ENCODE measurements around the gene DIAPH2.

Gene DIAPH2

DNA sequence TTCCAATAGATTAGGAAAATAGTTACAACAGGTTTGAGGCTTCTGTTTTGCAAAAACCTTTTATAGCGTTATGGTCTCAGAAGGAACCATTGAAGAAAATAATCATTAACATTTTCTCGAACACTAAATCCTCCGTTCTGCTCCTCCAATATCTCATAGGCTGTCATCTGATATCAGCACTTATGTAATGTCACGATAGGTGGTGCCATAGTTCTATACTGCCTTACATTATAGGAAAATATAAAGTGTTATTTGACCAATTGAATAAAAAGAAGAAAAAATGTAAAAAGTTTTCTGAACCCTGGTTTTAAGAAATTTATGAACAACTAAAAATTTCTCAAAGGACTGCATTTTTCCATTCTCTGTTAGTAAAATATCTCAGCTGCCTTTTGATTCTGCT lies 490.5 kb downstream of the DIAPH2 start:
- ChIA-PET POLR2A (no interaction called here), CTCF (no interaction called here)
- TF ChIP-seq SUZ12 (IDR thresholded peaks at IDR 0.05) (no peak), NFRKB (IDR thresholded peaks at IDR 0.05) (no peak), ELF4 (IDR thresholded peaks at IDR 0.05) (no peak), BHLHE40 (IDR thresholded peaks at IDR 0.05; ENCODE audit: borderline replicate concordance) (no peak), SP1 (IDR thresholded peaks at IDR 0.05) (no peak), ARNT (IDR thresholded peaks at IDR 0.05) (no peak), FOXA1 (IDR thresholded peaks at IDR 0.05) (no peak), TARDBP (IDR thresholded peaks at IDR 0.05) (no peak), ZNF384 (IDR thresholded peaks at IDR 0.05) (no peak), L3MBTL2 (conservative IDR thresholded peaks at IDR 0.05) (no peak), FOXM1 (IDR thresholded peaks at IDR 0.05; ENCODE audit: borderline replicate concordance) (no peak), FOXK2 (IDR thresholded peaks at IDR 0.05) (no peak)
- TF ChIP-seq, protein P1, sequence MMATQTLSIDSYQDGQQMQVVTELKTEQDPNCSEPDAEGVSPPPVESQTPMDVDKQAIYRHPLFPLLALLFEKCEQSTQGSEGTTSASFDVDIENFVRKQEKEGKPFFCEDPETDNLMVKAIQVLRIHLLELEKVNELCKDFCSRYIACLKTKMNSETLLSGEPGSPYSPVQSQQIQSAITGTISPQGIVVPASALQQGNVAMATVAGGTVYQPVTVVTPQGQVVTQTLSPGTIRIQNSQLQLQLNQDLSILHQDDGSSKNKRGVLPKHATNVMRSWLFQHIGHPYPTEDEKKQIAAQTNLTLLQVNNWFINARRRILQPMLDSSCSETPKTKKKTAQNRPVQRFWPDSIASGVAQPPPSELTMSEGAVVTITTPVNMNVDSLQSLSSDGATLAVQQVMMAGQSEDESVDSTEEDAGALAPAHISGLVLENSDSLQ (IDR thresholded peaks at IDR 0.05), result no peak
- no peak for DNase-seq (ENCODE audit: extremely low spot score)

DNA sequence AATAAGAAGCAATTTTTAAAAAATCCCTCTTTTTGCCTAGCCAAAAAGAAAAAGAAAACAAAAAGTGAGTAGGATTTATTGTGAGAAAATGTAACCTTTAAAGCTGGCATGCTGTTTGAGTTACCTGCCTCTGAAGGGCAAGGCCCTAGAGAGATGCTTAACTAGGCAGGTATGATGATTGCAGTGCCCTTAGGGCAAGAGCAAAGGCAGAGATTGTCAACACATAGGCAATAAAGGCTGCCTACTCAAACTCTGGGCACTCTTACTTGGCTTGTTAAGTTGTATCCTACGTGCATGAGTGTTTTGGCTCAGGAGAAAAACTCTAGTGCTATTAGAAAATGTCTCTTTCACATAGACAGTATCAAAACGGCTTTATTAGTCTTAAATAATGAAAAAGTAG lies 505.0 kb downstream of the DIAPH2 start:
- no peak for DNase-seq (ENCODE audit: extremely low spot score)
- TF ChIP-seq ARNT (IDR thresholded peaks at IDR 0.05), result no peak
- TF ChIP-seq LEF1 (IDR thresholded peaks at IDR 0.05; ENCODE audit: borderline replicate concordance), result no peak
- no peak for TF ChIP-seq FOXA1 (IDR thresholded peaks at IDR 0.05)
- TF ChIP-seq, protein P1 (IDR thresholded peaks at IDR 0.05), result no peak
- TF ChIP-seq ZNF384 (IDR thresholded peaks at IDR 0.05), result no peak
- no peak for TF ChIP-seq BHLHE40 (IDR thresholded peaks at IDR 0.05; ENCODE audit: borderline replicate concordance)
- no peak for TF ChIP-seq L3MBTL2 (conservative IDR thresholded peaks at IDR 0.05)
- no peak for TF ChIP-seq TARDBP (IDR thresholded peaks at IDR 0.05)
- TF ChIP-seq SP1 (IDR thresholded peaks at IDR 0.05), result no peak
- no peak for TF ChIP-seq NFRKB (IDR thresholded peaks at IDR 0.05)
- no peak for TF ChIP-seq HDGF (IDR thresholded peaks at IDR 0.05; ENCODE audit: borderline replicate concordance)
- TF ChIP-seq SUZ12 (IDR thresholded peaks at IDR 0.05), result no peak
- TF ChIP-seq CTBP1 (IDR thresholded peaks at IDR 0.05; ENCODE audit: borderline replicate concordance), result no peak
- no peak for TF ChIP-seq ELF4 (IDR thresholded peaks at IDR 0.05)
- TF ChIP-seq FOXK2 (IDR thresholded peaks at IDR 0.05), result no peak
- TF ChIP-seq FOXM1 (IDR thresholded peaks at IDR 0.05; ENCODE audit: borderline replicate concordance), result no peak
- ChIA-PET POLR2A (no interaction called here), CTCF (no interaction called here)

DNA sequence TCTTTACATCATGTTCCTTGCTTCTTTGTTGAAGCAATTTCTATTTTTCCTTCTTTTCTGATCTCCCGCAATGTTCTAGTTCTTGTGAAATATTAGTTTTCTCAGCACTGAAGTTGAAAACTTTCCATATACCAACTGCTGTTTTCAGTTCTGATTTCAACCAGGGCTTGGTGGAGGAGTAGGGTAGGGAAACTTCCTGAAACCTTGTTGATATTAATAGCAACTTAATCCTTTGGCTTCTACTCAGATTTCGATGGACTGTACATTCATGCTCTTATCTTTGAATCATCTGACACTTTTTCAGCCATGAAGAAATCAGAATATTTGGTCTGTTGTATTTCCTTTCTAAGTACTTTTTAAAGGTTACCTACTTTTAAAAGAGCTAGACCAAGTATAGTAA lies 514.9 kb downstream of the DIAPH2 start:
- POLR2A ChIA-PET, result no interaction called here
- CTCF ChIA-PET, result no interaction called here
- no peak for DNase-seq (ENCODE audit: extremely low spot score)
- no peak for TF ChIP-seq NFRKB (IDR thresholded peaks at IDR 0.05)

DNA sequence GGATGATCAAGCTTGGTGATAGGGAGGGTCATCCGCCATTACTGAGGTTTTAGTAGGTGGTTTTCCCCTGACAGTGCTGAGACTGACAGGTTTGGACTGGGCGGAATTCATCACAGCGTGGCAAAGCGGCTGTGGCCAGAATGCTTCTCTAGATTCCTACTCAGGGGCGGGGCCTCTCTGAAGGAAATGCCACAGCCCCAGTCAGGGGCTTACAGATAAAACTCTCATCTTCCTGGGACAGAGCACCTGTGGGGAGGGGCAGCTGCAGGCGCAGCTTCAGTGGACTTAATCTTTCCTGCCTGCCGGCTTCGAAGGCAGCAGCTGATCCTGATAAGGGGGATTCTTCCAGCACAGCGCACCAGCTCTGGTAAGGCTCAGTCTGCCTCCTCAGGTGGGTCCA lies 515.8 kb downstream of the DIAPH2 start:
- TF ChIP-seq SUZ12 (IDR thresholded peaks at IDR 0.05), result no peak
- no peak for TF ChIP-seq ELF4 (IDR thresholded peaks at IDR 0.05)
- DNase-seq (ENCODE audit: extremely low spot score), result no peak
- POLR2A ChIA-PET, result no interaction called here
- CTCF ChIA-PET, result no interaction called here

DNA sequence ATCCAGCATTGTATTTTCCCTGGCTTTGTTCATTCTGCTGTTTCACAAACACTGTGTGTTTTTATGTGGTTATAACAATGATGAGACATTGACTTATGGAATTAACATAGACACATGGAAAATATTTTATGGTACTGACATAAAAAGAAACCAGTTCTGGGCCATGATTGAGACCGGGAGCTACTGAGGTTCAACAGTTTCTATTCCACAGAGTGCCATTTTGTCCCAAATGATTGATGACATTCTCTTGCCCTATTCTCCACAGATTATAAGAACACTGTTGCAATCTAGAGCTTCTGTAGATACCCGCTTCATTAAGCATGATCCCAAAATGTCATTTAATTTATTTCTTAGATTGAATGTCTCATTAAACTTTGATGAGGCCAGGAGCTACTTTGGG lies 525.9 kb downstream of the DIAPH2 start:
- ChIA-PET CTCF (interaction anchor here (0.6 kb wide), 1 partner anchor 41 kb away, joined by 3 read pairs; no protein-coding TSS in a partner anchor), POLR2A (no interaction called here)
- no peak for DNase-seq (ENCODE audit: extremely low spot score)
- TF ChIP-seq, protein P1 (IDR thresholded peaks at IDR 0.05), result no peak
- TF ChIP-seq CTBP1 (IDR thresholded peaks at IDR 0.05; ENCODE audit: borderline replicate concordance), result no peak
- TF ChIP-seq ARNT (IDR thresholded peaks at IDR 0.05), result no peak
- no peak for TF ChIP-seq ZNF384 (IDR thresholded peaks at IDR 0.05)
- TF ChIP-seq FOXA1 (IDR thresholded peaks at IDR 0.05), result no peak
- TF ChIP-seq HDGF (IDR thresholded peaks at IDR 0.05; ENCODE audit: borderline replicate concordance), result no peak
- TF ChIP-seq SP1 (IDR thresholded peaks at IDR 0.05), result no peak
- TF ChIP-seq FOXK2 (IDR thresholded peaks at IDR 0.05), result no peak
- no peak for TF ChIP-seq TARDBP (IDR thresholded peaks at IDR 0.05)
- no peak for TF ChIP-seq L3MBTL2 (conservative IDR thresholded peaks at IDR 0.05)
- TF ChIP-seq NFRKB (IDR thresholded peaks at IDR 0.05), result no peak
- no peak for TF ChIP-seq FOXM1 (IDR thresholded peaks at IDR 0.05; ENCODE audit: borderline replicate concordance)
- no peak for TF ChIP-seq SUZ12 (IDR thresholded peaks at IDR 0.05)
- no peak for TF ChIP-seq BHLHE40 (IDR thresholded peaks at IDR 0.05; ENCODE audit: borderline replicate concordance)
- TF ChIP-seq ELF4 (IDR thresholded peaks at IDR 0.05), result no peak
- TF ChIP-seq LEF1 (IDR thresholded peaks at IDR 0.05; ENCODE audit: borderline replicate concordance), result no peak

DNA sequence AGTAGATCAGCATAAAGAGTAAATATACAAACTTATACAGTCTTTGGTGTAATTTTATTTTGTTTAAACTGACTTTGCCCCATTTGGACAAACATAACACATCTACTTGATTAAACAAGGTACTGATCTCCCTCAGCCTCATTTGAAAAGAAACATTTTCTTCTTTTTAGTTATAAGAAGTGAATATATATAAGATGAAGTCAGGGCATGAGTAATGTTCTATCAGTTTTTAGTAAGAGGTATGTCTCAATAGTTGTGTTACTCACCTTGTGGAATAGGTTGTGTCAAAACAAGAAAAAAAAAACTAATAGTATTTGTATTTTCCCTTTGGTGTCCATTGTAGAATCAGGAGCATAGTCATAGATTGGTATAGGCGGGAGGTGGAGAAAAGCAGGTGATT lies 526.4 kb downstream of the DIAPH2 start:
- DNase-seq (ENCODE audit: extremely low spot score), result no peak
- POLR2A ChIA-PET, result no interaction called here
- CTCF ChIA-PET, result interaction anchor here (0.6 kb wide), 1 partner anchor 42 kb away, joined by 3 read pairs; no protein-coding TSS in a partner anchor
- TF ChIP-seq SUZ12 (IDR thresholded peaks at IDR 0.05), result no peak
- no peak for TF ChIP-seq TARDBP (IDR thresholded peaks at IDR 0.05)
- TF ChIP-seq LEF1 (IDR thresholded peaks at IDR 0.05; ENCODE audit: borderline replicate concordance), result no peak
- TF ChIP-seq FOXM1 (IDR thresholded peaks at IDR 0.05; ENCODE audit: borderline replicate concordance), result no peak

DNA sequence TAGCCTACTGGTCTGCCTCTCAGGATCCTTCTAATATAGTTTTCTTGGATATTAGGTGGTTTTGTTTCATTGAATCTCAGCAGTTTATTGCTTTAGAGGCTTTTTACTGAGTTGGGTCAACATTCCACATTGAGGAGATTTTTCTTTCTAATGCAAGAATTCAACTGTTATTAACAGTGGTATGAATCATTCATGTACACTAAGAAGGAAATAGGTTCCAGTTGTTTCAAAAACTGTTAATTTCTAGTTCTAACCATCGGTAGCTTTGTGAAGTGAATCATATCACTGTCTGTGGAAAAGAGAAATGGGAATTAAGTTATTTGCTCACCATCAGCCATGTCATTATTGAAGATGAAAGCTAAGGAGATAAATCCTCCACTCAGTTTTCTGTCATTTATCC lies 530.5 kb downstream of the DIAPH2 start:
- ChIA-PET CTCF (interaction anchor here (0.7 kb wide), 1 partner anchor 447 kb away, joined by 3 read pairs; no protein-coding TSS in a partner anchor), POLR2A (no interaction called here)
- no peak for DNase-seq (ENCODE audit: extremely low spot score)
- TF ChIP-seq NFRKB (IDR thresholded peaks at IDR 0.05), result no peak
- TF ChIP-seq TARDBP (IDR thresholded peaks at IDR 0.05), result no peak
- TF ChIP-seq SUZ12 (IDR thresholded peaks at IDR 0.05), result no peak
- no peak for TF ChIP-seq FOXM1 (IDR thresholded peaks at IDR 0.05; ENCODE audit: borderline replicate concordance)
- TF ChIP-seq CTBP1 (IDR thresholded peaks at IDR 0.05; ENCODE audit: borderline replicate concordance), result no peak
- TF ChIP-seq BHLHE40 (IDR thresholded peaks at IDR 0.05; ENCODE audit: borderline replicate concordance), result no peak
- no peak for TF ChIP-seq ZNF384 (IDR thresholded peaks at IDR 0.05)
- TF ChIP-seq ELF4 (IDR thresholded peaks at IDR 0.05), result no peak
- TF ChIP-seq HDGF (IDR thresholded peaks at IDR 0.05; ENCODE audit: borderline replicate concordance), result no peak
- no peak for TF ChIP-seq LEF1 (IDR thresholded peaks at IDR 0.05; ENCODE audit: borderline replicate concordance)
- no peak for TF ChIP-seq ARNT (IDR thresholded peaks at IDR 0.05)
- no peak for TF ChIP-seq L3MBTL2 (conservative IDR thresholded peaks at IDR 0.05)
- TF ChIP-seq, protein P1 (IDR thresholded peaks at IDR 0.05), result no peak
- TF ChIP-seq SP1 (IDR thresholded peaks at IDR 0.05), result no peak
- TF ChIP-seq FOXK2 (IDR thresholded peaks at IDR 0.05), result no peak
- no peak for TF ChIP-seq FOXA1 (IDR thresholded peaks at IDR 0.05)
